Measurements from ENCODE around the gene DAB2.

Gene DAB2

GRCh38 chr5:39447059-39447458 lies 22.3 kb upstream of the DAB2 start:
- DNase-seq, result no peak

GRCh38 chr5:39446231-39446630 lies 21.5 kb upstream of the DAB2 start:
- no peak for DNase-seq

GRCh38 chr5:39443911-39444310 lies 19.1 kb upstream of the DAB2 start:
- DNase-seq, result no peak

- no peak for DNase-seq
Measured at GRCh38 chr5:39442991-39443390, 18.2 kb upstream of the DAB2 start.

- DNase-seq, result no peak
Measured at GRCh38 chr5:39441838-39442237, 17.1 kb upstream of the DAB2 start.

GRCh38 chr5:39440958-39441624 lies 16.3 kb upstream of the DAB2 start:
- no peak for DNase-seq

- DNase-seq, result no peak
Measured at GRCh38 chr5:39440192-39440957, 15.6 kb upstream of the DAB2 start.

GRCh38 chr5:39439582-39440162 lies 14.9 kb upstream of the DAB2 start:
- no peak for DNase-seq

- DNase-seq, result no peak
Measured at GRCh38 chr5:39437467-39437866, 12.7 kb upstream of the DAB2 start.

- DNase-seq, result no peak
Measured at GRCh38 chr5:39433848-39434247, 9.1 kb upstream of the DAB2 start.

GRCh38 chr5:39432696-39433530 lies 8.1 kb upstream of the DAB2 start:
- DNase-seq, result no peak

GRCh38 chr5:39430461-39430860 lies 5.7 kb upstream of the DAB2 start:
- no peak for DNase-seq

GRCh38 chr5:39428640-39429039 lies 3.9 kb upstream of the DAB2 start:
- no peak for DNase-seq

GRCh38 chr5:39427633-39428032 lies 2.9 kb upstream of the DAB2 start:
- DNase-seq, result no peak

- DNase-seq, result no peak
Measured at GRCh38 chr5:39427229-39427628, 2.4 kb upstream of the DAB2 start.

- no peak for DNase-seq
Measured at GRCh38 chr5:39426746-39427105, 1.9 kb upstream of the DAB2 start.

GRCh38 chr5:39426051-39426745 lies 1.4 kb upstream of the DAB2 start:
- DNase-seq, result no peak

GRCh38 chr5:39423331-39423751 lies 1.4 kb downstream of the DAB2 start:
- DNase-seq, result no peak

- DNase-seq, result no peak
Measured at GRCh38 chr5:39422728-39423285, 2.0 kb downstream of the DAB2 start.

- no peak for DNase-seq
Measured at GRCh38 chr5:39422036-39422606, 2.7 kb downstream of the DAB2 start.

- DNase-seq, result no peak
Measured at GRCh38 chr5:39420482-39421145, 4.2 kb downstream of the DAB2 start.

- no peak for DNase-seq
Measured at GRCh38 chr5:39419796-39420195, 5.0 kb downstream of the DAB2 start.

Data from activated naive CD4-positive, alpha-beta T cell treated with anti-CD3 and anti-CD28 coated beads, Interleukin-2, amount 50 U/mL, for 16 hours (primary cell).